Activated CD4-positive, CD25-positive, alpha-beta regulatory T cell (primary cell): ENCODE data around the gene MTHFD2L.
"Not testable (repeated sequence)": the region's sequence is repeated elsewhere in the genome, so short reads cannot be mapped to it uniquely, and the experiment has no call there.

Experiments
- DNase-seq, 4 experiments: peaks; one replicate each; lab custom pipeline; 2025; lab: John Stamatoyannopoulos, UW

MTHFD2L gene

DNA sequence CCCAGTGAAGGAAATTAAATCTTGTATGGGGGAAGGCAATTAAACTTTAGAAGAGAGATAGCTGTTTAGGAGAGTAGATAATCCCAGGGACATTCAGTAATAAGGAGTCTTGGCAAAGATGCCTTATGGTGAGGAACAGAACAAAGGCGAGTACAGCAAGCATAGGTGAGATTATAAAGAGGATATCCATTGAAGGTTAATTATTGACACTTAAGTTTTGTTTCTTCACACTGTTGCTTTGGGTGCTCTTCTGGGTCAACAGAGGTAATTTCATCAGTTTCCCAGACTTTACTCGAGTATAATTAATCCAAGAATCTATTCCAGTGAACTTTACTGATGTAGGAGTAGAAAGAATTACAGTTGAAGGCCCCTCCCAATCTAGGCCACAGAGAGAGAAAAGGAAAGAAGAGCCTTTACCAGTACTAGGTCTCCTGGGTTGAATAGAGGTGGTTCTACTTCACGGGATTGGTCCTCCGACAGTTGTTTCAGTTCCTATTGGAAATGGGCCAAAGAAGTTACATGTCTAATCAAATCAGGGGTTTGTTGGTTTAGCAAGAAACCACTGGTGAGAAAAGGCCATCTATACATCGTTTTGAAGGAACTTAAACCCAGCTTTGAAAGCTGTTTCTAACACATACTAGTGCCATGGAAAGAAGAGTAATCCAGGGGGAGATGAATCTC, 177.6 kb downstream of the MTHFD2L start:
- DNase-seq = no peak

DNA sequence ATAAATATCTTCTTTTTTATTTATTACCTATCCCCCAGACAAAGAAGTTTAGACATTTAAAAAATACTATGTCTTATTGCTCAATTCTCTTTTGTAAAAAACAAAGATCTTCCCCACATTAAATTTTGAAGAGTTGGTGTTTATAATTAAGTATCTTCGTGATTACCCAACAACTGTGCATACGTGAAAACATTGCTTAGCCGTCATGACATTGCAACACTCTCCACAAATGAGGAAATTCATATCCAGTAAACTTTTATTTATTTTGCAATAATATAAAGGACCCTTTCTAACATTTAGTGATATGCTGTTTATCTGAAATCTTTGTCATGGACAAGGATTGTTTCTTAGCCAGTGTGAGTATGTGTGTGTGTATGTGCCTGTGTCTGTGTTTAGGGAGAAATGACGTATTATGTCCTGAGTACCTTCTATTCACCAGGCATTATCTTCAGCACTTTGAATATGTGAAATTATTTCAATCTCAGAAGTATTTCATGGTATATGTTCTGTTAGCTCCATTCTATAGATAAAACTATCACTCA, 180.9 kb downstream of the MTHFD2L start:
- DNase-seq = no peak

DNA sequence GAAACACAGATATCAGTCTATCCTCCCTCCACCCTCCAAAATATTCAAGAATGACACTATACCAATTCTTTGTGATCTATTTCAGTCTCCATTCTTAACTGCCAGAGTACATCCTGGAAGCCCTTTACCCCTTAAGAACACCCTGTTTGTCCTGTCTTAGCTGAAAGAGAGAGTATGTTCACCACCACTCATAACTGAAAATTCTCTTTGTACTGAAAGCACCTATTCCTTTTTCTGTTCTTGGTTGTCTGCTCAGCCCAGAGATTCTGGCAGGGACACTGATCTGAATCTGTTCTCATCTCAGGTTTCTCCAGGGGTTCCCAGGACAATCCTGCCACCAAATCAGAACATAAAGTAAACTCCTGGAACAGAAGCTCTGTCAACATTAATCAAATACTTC, 181.6 kb downstream of the MTHFD2L start:
- DNase-seq = no peak

DNA sequence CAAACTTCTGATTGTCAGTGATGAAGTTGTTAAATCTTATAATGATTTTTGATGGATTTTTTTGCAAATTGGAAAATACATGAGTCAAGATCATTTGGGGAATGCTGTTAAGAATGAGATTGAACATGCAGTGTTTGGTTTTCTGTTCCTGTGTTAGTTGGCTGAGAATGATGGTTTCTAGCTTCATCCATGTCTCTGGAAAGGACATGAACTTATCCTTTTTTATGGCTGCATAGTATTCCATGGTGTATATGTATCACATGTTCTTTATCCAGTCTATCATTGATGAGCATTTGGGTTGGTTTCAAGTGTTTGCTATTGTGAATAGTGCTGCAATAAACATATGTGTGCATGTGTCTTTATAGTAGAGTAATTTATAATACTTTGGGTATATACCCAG, 182.5 kb downstream of the MTHFD2L start:
- not testable (repeated sequence) for DNase-seq

DNA sequence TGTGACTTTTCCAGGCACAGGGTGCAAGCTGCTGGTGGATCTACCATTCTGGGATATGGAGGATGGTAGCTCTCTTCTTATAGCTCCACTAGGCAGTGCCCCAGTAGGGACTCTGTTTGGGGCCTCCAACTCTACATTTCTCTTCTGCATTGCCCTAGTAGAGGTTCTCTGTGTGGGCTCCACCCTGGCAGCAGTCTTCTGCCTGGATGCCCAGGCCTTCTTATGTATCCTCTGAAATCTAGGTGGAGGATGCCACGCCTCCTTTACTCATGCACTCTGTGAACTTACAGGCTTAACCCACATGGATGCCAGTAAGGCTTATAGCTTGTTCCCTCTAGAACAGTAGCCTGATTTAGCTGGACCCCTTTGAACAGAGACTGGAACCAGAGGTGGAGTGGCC, 186.1 kb downstream of the MTHFD2L start:
- DNase-seq = no peak
